ENCODE results near the gene KCNN3.
"Not testable (repeated sequence)": the region's sequence is repeated elsewhere in the genome, so short reads cannot be mapped to it uniquely, and the experiment has no call there.

The KCNN3 gene

GRCh38 chr1:154696456-154696855 lies 173.6 kb downstream of the KCNN3 start:
- TF ChIP-seq CTCF (IDR thresholded peaks at IDR 0.05; ENCODE audit: borderline replicate concordance, insufficient read depth, low read depth, low read length): no peak
- no peak overlapping the region for H3K4me3 ChIP-seq (ENCODE audit: low read depth, low read length)

- TF ChIP-seq CTCF (IDR thresholded peaks at IDR 0.05; ENCODE audit: borderline replicate concordance, insufficient read depth, low read depth, low read length): no peak
- no peak overlapping the region for H3K4me3 ChIP-seq (ENCODE audit: low read depth, low read length)
These were observed 174.1 kb downstream of the KCNN3 start for GRCh38 chr1:154695985-154696384.

GRCh38 chr1:154694995-154695394 lies 175.1 kb downstream of the KCNN3 start:
- TF ChIP-seq CTCF (IDR thresholded peaks at IDR 0.05; ENCODE audit: borderline replicate concordance, insufficient read depth, low read depth, low read length): no peak
- H3K4me3 ChIP-seq (ENCODE audit: low read depth, low read length): no peak overlapping the region

- no peak for TF ChIP-seq CTCF (IDR thresholded peaks at IDR 0.05; ENCODE audit: borderline replicate concordance, insufficient read depth, low read depth, low read length)
- H3K4me3 ChIP-seq (ENCODE audit: low read depth, low read length): no peak overlapping the region
These were observed 181.0 kb downstream of the KCNN3 start for GRCh38 chr1:154689083-154689482.

- TF ChIP-seq CTCF (IDR thresholded peaks at IDR 0.05; ENCODE audit: borderline replicate concordance, insufficient read depth, low read depth, low read length): no peak
- H3K4me3 ChIP-seq (ENCODE audit: low read depth, low read length): no peak overlapping the region
These were observed 183.6 kb downstream of the KCNN3 start for GRCh38 chr1:154686507-154686906.

- H3K4me3 ChIP-seq (ENCODE audit: low read depth, low read length): no peak overlapping the region
- TF ChIP-seq CTCF (IDR thresholded peaks at IDR 0.05; ENCODE audit: borderline replicate concordance, insufficient read depth, low read depth, low read length): no peak
These were observed 186.3 kb downstream of the KCNN3 start for GRCh38 chr1:154683820-154684219.

- no peak for TF ChIP-seq CTCF (IDR thresholded peaks at IDR 0.05; ENCODE audit: borderline replicate concordance, insufficient read depth, low read depth, low read length)
- no peak overlapping the region for H3K4me3 ChIP-seq (ENCODE audit: low read depth, low read length)
These were observed 187.8 kb downstream of the KCNN3 start for GRCh38 chr1:154682254-154682653.

GRCh38 chr1:154677844-154678243 lies 192.2 kb downstream of the KCNN3 start:
- not testable (repeated sequence) for H3K4me3 ChIP-seq (ENCODE audit: low read depth, low read length)

- not testable (repeated sequence) for H3K4me3 ChIP-seq (ENCODE audit: low read depth, low read length)
These were observed 193.2 kb downstream of the KCNN3 start for GRCh38 chr1:154676847-154677246.

GRCh38 chr1:154674456-154674855 lies 195.6 kb downstream of the KCNN3 start:
- H3K4me3 ChIP-seq (ENCODE audit: low read depth, low read length): not testable (repeated sequence)

GRCh38 chr1:154672245-154672644 lies 197.8 kb downstream of the KCNN3 start:
- H3K4me3 ChIP-seq (ENCODE audit: low read depth, low read length): not testable (repeated sequence)

- not testable (repeated sequence) for H3K4me3 ChIP-seq (ENCODE audit: low read depth, low read length)
These were observed 198.7 kb downstream of the KCNN3 start for GRCh38 chr1:154671412-154671811.

Data from GM12875 (cell line).